ENCODE measurements around the gene BACH2. TPM values are rescaled to one million over a fixed set of nuclear protein-coding genes. Genes with fewer than 3 reads are reported as not detected.
"Not testable (repeated sequence)": the region's sequence is repeated elsewhere in the genome, so short reads cannot be mapped to it uniquely, and the experiment has no call there.

The BACH2 gene
- total and polyA plus RNA-seq, 7 donors, result 0.12 to 16.9 (median 5.9) TPM

DNA sequence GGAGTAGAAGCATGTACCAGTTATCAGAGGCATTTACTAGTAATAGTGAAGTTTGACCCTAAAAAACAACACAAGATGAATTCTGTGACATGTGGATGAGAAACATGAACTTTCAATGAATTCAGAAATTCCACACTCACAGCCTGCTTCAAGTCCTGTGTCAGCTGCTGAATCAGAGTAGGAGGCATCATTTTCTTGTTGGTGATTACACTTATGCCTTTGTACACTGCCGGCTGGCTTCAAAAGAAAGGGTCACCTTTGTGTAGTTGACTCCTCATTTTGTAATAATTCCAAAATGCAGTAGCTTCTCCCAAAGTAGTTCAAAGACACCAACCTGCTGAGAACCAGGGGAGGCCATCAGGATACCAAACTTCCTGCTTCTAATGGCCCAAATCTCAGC is 165.5 kb downstream of the BACH2 start:
- no peak overlapping the region for H3K4me3 ChIP-seq
- H3K27ac ChIP-seq, result peak overlapping the region; percentile 81
- H3K9me3 ChIP-seq, result no peaks in the 10 kb centered on the region
- no peaks in the 10 kb centered on the region for H3K36me3 ChIP-seq (ENCODE audit: insufficient read depth in 1 of 2, low read depth in 1 of 2)
- intact Hi-C loops (cut with DNase I), result no loop called here
- DNase-seq (no peak), ATAC-seq (no peak)
- WGBS, 3 donors, result 51 to 67% (median 65%) methylated on average over 1 of the region's 1 CpG
- TF ChIP-seq, protein P1, sequence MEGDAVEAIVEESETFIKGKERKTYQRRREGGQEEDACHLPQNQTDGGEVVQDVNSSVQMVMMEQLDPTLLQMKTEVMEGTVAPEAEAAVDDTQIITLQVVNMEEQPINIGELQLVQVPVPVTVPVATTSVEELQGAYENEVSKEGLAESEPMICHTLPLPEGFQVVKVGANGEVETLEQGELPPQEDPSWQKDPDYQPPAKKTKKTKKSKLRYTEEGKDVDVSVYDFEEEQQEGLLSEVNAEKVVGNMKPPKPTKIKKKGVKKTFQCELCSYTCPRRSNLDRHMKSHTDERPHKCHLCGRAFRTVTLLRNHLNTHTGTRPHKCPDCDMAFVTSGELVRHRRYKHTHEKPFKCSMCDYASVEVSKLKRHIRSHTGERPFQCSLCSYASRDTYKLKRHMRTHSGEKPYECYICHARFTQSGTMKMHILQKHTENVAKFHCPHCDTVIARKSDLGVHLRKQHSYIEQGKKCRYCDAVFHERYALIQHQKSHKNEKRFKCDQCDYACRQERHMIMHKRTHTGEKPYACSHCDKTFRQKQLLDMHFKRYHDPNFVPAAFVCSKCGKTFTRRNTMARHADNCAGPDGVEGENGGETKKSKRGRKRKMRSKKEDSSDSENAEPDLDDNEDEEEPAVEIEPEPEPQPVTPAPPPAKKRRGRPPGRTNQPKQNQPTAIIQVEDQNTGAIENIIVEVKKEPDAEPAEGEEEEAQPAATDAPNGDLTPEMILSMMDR (IDR thresholded peaks at IDR 0.05), result no peak
- peaks cover 41% of the 10 kb centered on the region for H3K4me1 ChIP-seq
- no peaks in the 10 kb centered on the region for H3K27me3 ChIP-seq (ENCODE audit: insufficient read depth in 3 of 3, low read length in 2 of 3)

DNA sequence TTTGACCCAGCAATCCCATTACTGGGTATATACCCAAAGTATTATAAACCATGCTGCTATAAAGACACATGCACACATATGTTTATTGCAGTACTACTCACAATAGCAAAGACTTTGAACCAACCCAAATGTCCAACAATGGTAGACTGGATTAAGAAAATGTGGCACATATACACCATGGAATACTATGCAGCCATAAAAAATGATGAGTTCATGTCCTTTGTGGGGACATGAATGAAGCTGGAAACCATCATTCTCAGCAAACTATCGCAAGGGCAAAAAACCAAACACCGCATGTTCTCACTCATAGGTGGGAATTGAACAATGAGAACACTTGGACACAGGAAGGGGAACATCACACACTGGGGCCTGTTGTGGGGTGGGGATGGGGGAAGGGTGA is 168.0 kb downstream of the BACH2 start:
- peaks cover 46% of the 10 kb centered on the region for H3K4me1 ChIP-seq
- intact Hi-C loops (cut with DNase I), result loop anchor here in 1 of 2 donors (10.0 kb wide), 1 partner anchor 66 kb away; no protein-coding TSS in a partner anchor
- H3K27me3 ChIP-seq (ENCODE audit: insufficient read depth in 3 of 3, low read length in 2 of 3); H3K27ac ChIP-seq; H3K4me3 ChIP-seq; H3K36me3 ChIP-seq (ENCODE audit: insufficient read depth in 1 of 2, low read depth in 1 of 2); H3K9me3 ChIP-seq; ATAC-seq; DNase-seq: not testable (repeated sequence)
- WGBS, 3 donors, result 64 to 69% methylated on average over 2 of the region's 2 CpGs; no CpG with 5 or more reads in 1 of the 3 donors

DNA sequence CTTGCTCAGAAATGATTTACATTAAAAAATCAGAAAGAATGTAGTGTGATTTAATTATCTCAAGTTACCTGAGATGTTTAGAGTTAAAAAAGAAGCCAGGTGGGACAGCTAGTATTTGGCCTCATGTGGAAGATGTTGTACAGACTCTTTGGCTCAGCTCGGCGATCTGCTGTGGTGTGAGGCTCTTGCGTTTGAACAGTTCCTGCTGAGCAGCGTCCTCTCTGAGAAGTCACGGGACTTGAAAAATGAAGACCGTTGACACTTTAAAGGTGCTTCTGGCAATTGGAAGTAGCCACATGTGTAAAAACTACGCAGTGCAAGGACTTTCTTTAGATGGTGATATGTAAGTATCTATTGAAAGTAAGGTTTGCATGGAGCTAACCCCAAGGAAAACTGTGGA is 169.0 kb downstream of the BACH2 start:
- Histone ChIP-seq H3K27ac (no peak overlapping the region), H3K36me3 (ENCODE audit: insufficient read depth in 1 of 2, low read depth in 1 of 2) (no peaks in the 10 kb centered on the region), H3K4me3 (no peak overlapping the region), H3K9me3 (no peaks in the 10 kb centered on the region), H3K4me1 (peaks cover 43% of the 10 kb centered on the region), H3K27me3 (ENCODE audit: insufficient read depth in 3 of 3, low read length in 2 of 3) (no peaks in the 10 kb centered on the region)
- WGBS, 3 donors, result 86 to 94% (median 86%) methylated on average over 7 of the region's 7 CpGs
- intact Hi-C loops (cut with DNase I), result loop anchor here in 1 of 2 donors (10.0 kb wide), 1 partner anchor 67 kb away; no protein-coding TSS in a partner anchor
- DNase-seq (no peak), ATAC-seq (no peak)
- TF ChIP-seq, protein P1 (IDR thresholded peaks at IDR 0.05), result no peak

DNA sequence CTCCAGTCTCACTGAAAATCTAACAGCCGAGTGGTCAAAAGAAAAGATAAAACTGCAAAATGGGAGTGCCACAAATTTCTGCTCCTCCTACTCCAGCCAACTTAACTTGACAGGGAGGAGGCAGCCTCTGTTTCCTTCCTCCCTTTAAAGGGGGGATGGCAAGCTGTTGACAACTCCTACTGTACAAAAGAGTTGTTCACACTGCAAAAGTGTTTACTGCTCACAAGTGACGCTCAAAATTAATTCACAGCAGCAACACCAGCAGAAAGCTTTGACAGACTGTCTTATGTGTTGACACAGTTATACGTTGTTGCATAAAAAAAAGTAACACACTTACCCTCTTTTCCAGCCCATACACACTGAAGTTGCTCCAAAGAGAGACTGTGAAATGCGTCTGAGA is 169.8 kb downstream of the BACH2 start:
- no peaks in the 10 kb centered on the region for H3K36me3 ChIP-seq (ENCODE audit: insufficient read depth in 1 of 2, low read depth in 1 of 2)
- peaks cover 41% of the 10 kb centered on the region for H3K4me1 ChIP-seq
- no peak overlapping the region for H3K4me3 ChIP-seq
- intact Hi-C loops (cut with DNase I), result loop anchor here in 1 of 2 donors (10.0 kb wide), 1 partner anchor 68 kb away; no protein-coding TSS in a partner anchor
- ATAC-seq, result no peak
- H3K27me3 ChIP-seq (ENCODE audit: insufficient read depth in 3 of 3, low read length in 2 of 3), result no peaks in the 10 kb centered on the region
- TF ChIP-seq, protein P1 (IDR thresholded peaks at IDR 0.05), result no peak
- WGBS, 3 donors, result 82 to 90% (median 84%) methylated on average over 4 of the region's 4 CpGs
- no peak for DNase-seq
- H3K9me3 ChIP-seq, result no peaks in the 10 kb centered on the region
- H3K27ac ChIP-seq, result no peak overlapping the region

DNA sequence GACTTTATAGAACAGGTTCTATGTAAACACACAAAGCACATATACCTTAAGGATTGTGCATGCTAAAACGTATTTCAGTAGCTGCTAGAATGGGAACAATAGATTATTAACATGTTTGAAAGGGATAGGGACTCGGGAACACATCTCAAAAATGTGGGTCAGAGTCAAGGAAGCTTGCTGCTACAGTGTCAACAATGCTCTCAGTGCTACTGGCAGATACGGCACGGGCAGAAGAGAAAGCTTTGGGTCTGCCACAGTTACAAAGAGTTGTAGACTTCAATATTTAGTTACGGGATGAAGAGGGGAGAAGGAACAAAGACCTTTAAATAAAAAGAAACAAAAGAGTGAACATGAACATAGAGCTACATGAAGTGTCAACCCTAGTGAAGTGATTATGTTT is 170.5 kb downstream of the BACH2 start:
- H3K27me3 ChIP-seq (ENCODE audit: insufficient read depth in 3 of 3, low read length in 2 of 3), result no peaks in the 10 kb centered on the region
- intact Hi-C loops (cut with DNase I), result loop anchor here in 1 of 2 donors (10.0 kb wide), 1 partner anchor 69 kb away; no protein-coding TSS in a partner anchor
- WGBS, 3 donors, result 36 to 61% (median 38%) methylated on average over 5 of the region's 5 CpGs
- ATAC-seq (no peak), DNase-seq (no peak)
- TF ChIP-seq, protein P1 (IDR thresholded peaks at IDR 0.05), result no peak
- peak overlapping the region; percentile 39 for H3K27ac ChIP-seq
- H3K9me3 ChIP-seq, result no peaks in the 10 kb centered on the region
- no peak overlapping the region for H3K4me3 ChIP-seq
- H3K4me1 ChIP-seq, result peaks cover 40% of the 10 kb centered on the region
- H3K36me3 ChIP-seq (ENCODE audit: insufficient read depth in 1 of 2, low read depth in 1 of 2), result no peaks in the 10 kb centered on the region
